Type B pancreatic cell (in vitro differentiated cells): ENCODE results near the gene UMODL1. TPM values are rescaled to one million over a fixed set of nuclear protein-coding genes. Genes with fewer than 3 reads are reported as not detected.

Experiments used
- DNase-seq: peaks from one replicate; pipeline ENCODE4 v3.0.0; 2021; ENCODE audit warnings: mixed read lengths; ENCODE audit not compliant: unreplicated experiment; ENCODE audit errors: extremely low spot score
- H3K27ac Mint-ChIP-seq: 2 replicates; pipeline ENCODE4 v1.8.0; 2021; ENCODE audit warnings: mild to moderate bottlenecking, mixed read lengths
- H3K27me3 Mint-ChIP-seq: 2 replicates; pipeline ENCODE4 v1.8.0; 2021; ENCODE audit warnings: mixed read lengths
- H3K36me3 Mint-ChIP-seq: 2 replicates; pipeline ENCODE4 v1.8.0; 2021; ENCODE audit warnings: mixed read lengths
- H3K4me1 Mint-ChIP-seq: one replicate; pipeline ENCODE4 v1.8.0; 2021; ENCODE audit warnings: mixed read lengths; ENCODE audit not compliant: unreplicated experiment
- H3K4me3 Mint-ChIP-seq: 2 replicates; pipeline ENCODE4 v1.8.0; 2021; ENCODE audit warnings: mild to moderate bottlenecking, mixed read lengths
- H3K9me3 Mint-ChIP-seq: 2 replicates; pipeline ENCODE4 v1.8.0; 2021; ENCODE audit warnings: mixed read lengths
- CTCF ChIP-seq: fragments of 200-600 bp; sonication (generic); conservative IDR thresholded peaks from 2 replicates; pipeline ENCODE4 v1.5.0; 2021; ENCODE audit warnings: antibody characterized with exemption, mild to moderate bottlenecking
- long read RNA-seq: library from polyadenylated mRNA; unstranded; transcript quantifications from one replicate; pipeline ENCODE4 v2.0.0, GENCODE V29; 2020
- total RNA-seq: library from RNA; stranded (reverse); gene quantifications from 2 replicates; pipeline ENCODE4 v1.2.1, GENCODE V29; 2021; ENCODE audit warnings: low replicate concordance

UMODL1 gene
- total RNA-seq: 0.36 and 1.0 TPM in 2 replicates
- long read RNA-seq, partial matches to known transcripts: 1 of 1 reads
- long read RNA-seq, other reads (novel, unspliced or antisense): 0 of 1 reads

DNA sequence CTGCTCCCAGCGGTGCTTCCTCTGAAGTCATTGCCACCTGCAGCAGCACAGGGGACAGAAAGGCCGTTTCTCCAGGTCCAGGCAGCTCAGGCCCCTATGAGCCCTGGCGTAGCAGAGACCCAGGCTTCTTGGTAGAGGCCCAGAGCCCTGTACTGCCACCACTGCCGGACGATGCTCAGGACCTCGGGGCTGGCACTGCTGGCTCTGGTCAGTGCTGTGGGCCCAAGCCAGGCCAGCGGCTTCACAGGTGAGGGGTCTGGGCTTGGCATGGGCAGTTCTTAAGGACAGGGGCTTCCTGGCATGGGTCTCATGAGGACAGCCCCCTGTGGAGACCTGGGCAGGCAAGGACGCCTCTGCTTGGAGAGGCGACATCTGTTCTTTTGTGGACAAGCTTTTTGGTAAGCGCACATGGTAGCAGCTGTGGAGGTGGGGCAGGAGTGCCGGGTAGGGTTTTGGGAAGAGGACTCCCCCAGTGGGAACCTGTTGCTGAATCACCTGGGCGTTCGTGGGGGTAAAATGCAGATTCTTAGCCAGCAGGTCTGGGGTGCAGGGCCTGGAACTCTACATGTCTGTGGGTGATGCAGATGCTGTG, at the start of gene UMODL1:
TSS of gene UMODL1 (plus strand) at position 172 of the 592 bp plus-strand sequence. CDS start at position 172, 0 bp downstream.
- peaks cover 16% of the 10 kb centered on the region for H3K27me3 Mint-ChIP-seq

GRCh38 chr21:42021371-42022090, 49.6 kb upstream of the UMODL1 start:
- Mint-ChIP-seq H3K36me3 (no peaks in the 10 kb centered on the region), H3K9me3 (no peaks in the 10 kb centered on the region), H3K27me3 (peaks cover 3% of the 10 kb centered on the region), H3K4me3 (peak overlapping the region; percentile 26), H3K4me1 (peaks cover 29% of the 10 kb centered on the region), H3K27ac (no peak overlapping the region)
- DNase-seq: no peak
- TF ChIP-seq CTCF: no peak

More for the DNA sequence above, at the start of gene UMODL1:
- peaks cover 3% of the 10 kb centered on the region for H3K4me1 Mint-ChIP-seq
- no peak within 1 kb of the TSS for H3K4me3 Mint-ChIP-seq
- no peaks in the 10 kb centered on the region for H3K9me3 Mint-ChIP-seq
- no peaks in the 10 kb centered on the region for H3K36me3 Mint-ChIP-seq
- TF ChIP-seq CTCF: no peak
- no peak for DNase-seq
- H3K27ac Mint-ChIP-seq: no peak within 1 kb of the TSS

DNA sequence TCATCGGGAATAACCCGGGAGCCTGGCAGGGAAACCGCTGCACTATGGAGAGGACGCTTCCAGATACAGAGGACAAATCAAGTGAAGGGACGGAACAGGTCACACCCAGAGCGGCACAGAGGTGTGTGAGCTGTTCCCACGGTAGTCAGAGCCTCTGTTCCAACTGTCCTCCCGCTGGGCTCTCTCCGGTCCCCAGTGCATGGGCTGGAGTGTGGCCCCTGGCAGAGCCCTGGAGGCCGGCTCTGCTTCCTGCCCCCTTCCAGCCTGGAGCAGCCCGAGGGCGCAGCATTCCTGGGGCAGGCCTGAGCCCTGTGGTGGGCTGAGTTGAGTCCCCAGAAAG, 49.1 kb upstream of the UMODL1 start:
- Mint-ChIP-seq H3K27ac (no peak overlapping the region), H3K9me3 (no peaks in the 10 kb centered on the region), H3K4me1 (peaks cover 29% of the 10 kb centered on the region), H3K36me3 (no peaks in the 10 kb centered on the region), H3K4me3 (peak overlapping the region; percentile 26), H3K27me3 (peaks cover 3% of the 10 kb centered on the region)
- DNase-seq: no peak
- no peak for TF ChIP-seq CTCF

DNA sequence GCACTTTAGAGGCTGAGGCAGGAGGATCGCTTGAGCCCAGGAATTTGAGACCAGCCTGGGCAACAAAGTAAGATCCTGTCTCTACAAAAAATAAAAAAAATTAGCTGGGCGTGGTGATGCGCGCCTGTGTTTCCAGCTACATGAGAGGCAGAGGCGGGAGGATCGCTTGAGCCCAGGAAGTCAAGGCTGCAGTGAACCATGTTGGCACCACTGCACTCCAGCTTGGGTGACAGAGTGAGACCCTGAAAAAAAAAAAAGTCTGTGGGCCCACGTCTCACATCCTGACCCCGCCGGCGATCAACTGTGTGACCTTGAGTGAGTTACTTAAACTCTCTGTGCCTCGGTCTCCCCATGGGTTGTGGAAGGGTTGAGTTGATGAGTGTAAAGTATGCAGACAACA, 48.2 kb upstream of the UMODL1 start:
- no peaks in the 10 kb centered on the region for H3K9me3 Mint-ChIP-seq
- peaks cover 3% of the 10 kb centered on the region for H3K27me3 Mint-ChIP-seq
- TF ChIP-seq CTCF: no peak
- H3K4me1 Mint-ChIP-seq: peaks cover 29% of the 10 kb centered on the region
- H3K27ac Mint-ChIP-seq: no peak overlapping the region
- no peak for DNase-seq
- no peak overlapping the region for H3K4me3 Mint-ChIP-seq
- H3K36me3 Mint-ChIP-seq: no peaks in the 10 kb centered on the region

- no peak overlapping the region for H3K27ac Mint-ChIP-seq
- H3K9me3 Mint-ChIP-seq: no peaks in the 10 kb centered on the region
- H3K4me3 Mint-ChIP-seq: no peak overlapping the region
- H3K36me3 Mint-ChIP-seq: no peaks in the 10 kb centered on the region
- peaks cover 29% of the 10 kb centered on the region for H3K4me1 Mint-ChIP-seq
- no peak for TF ChIP-seq CTCF
- no peaks in the 10 kb centered on the region for H3K27me3 Mint-ChIP-seq
- no peak for DNase-seq
Measured at GRCh38 chr21:42025376-42026081, 45.6 kb upstream of the UMODL1 start.
